CD4-positive, alpha-beta T cell treated with Interleukin-17A for 1 hour (primary cell): ENCODE measurements around the gene NOL9.

Source experiments
- DNase-seq: peaks from one replicate; pipeline ENCODE4 v3.0.0-alpha.2; 2020

The NOL9 gene

GRCh38 chr1:6519491-6519934 is 34.8 kb downstream of the NOL9 start:
- DNase-seq, result no peak

DNA sequence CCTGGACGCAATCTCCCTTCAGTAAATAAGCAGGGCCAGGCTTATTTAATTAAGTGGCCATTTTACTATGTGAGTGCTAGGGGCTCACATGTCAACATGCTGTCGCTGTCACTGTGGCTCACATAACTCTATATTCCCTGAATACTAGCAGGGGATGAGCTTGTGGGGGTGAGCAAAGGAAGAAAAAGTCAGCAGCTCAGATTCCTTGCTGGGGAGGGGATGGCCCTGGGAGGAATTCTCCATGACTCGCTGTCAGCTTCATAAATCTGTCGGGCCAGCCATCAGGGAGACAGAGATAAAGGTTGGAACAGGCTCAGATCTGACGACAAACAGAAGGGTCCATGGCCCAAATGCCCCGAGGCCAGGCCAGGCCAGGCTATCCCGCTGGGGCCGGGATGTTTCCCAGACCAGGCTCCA is 36.9 kb downstream of the NOL9 start:
- DNase-seq, result no peak

- DNase-seq, result no peak
Measured at GRCh38 chr1:6515771-6516170, 38.5 kb downstream of the NOL9 start.

DNA sequence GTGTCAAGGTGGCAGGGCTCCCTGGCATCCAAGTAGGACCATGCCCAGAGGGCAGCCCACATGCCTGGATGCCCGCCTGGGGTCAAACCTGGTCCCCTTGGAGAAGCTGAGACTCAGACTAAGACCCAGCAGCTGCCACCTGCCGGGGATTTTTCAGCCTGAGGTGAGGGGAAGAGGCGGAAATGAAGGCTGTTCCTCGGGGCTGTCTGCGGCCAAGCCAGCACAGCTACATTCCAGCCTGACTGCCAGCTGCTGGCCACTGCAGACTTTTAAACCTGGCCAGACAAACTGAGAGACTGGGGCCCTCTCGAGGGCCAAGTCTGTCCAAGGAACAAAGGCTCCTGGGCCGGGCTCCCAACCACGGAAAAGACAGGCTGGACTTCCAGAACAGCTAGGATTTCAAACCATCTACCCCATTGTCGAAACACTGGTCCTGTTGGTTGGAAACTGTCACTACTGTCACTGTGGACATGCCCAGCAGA is 41.0 kb downstream of the NOL9 start:
- no peak for DNase-seq

GRCh38 chr1:6512908-6513280 is 41.4 kb downstream of the NOL9 start:
- DNase-seq, result no peak

DNA sequence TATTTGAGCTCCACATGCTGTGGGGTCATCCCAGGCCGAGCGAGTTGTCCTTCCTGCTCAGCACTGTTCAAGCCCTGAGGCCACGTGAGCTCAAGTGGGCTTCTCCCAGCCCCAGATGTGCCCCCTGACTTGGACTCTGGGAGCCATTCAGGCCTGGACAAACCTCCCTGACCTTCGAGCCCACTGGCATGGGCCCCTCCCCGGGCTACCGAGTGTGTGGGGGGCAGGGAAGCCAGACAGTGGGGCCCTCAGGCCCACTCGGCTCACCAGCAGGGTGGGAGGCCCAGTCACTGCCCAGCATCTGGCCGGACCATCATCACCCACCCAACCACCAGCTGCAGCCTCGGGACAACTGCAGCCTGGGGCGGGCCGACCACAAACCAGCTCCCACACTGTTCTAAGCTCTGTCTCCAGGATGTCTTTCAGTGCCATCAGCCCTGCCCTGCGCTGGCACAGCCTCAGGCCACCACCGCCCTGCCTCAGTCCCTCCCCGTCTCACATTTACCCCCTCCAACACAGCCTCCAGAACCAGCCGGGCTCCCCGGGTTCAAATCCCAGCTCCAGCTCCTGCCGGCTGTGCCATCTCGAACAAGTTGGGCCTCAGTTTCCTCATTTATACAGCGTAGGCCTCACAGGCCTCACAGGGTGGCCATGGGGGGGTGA is 41.9 kb downstream of the NOL9 start:
- DNase-seq, result no peak

- no peak for DNase-seq
Measured at GRCh38 chr1:6511561-6512244, 42.6 kb downstream of the NOL9 start.

GRCh38 chr1:6511056-6511455 is 43.3 kb downstream of the NOL9 start:
- DNase-seq, result no peak

GRCh38 chr1:6510493-6510892 is 43.8 kb downstream of the NOL9 start:
- DNase-seq, result no peak

DNA sequence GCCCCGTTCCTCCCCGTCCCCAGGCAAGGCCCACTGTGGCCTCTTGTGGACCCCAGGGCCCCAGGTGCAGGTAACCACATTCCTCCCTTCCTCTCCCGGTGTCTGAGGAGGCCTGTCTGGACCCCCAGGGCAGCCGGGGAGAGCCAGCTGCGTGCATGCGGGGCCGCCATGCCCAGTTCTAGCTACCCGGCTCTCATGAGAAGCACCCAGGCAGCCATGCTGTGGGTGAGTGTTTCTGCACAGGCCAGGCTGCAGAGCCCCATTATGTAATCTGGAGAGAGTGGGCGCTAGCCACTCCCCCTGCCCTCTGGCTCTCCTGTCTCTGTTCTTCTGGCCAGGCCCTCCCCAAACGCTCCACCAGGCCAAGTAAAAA is 44.4 kb downstream of the NOL9 start:
- no peak for DNase-seq

GRCh38 chr1:6509220-6509918 is 44.9 kb downstream of the NOL9 start:
- DNase-seq, result no peak

DNA sequence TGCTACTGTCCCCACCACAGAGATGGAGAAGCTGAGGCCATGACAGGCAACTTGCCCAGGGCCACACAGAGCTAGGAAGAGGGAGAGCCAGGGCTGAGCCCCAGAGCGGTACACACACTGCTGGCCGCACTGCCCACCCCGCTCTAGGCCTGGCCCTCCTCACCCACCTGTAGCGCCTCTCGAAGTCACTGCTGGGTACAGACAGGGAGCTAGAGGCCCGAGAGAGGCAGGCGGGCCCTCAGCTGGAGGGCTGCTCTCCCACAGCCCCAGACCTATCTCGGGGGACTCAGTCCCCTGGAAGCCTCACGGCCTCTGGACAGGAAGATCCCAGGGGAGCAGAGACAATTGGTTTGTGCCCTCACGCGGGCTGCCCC is 45.5 kb downstream of the NOL9 start:
- DNase-seq, result no peak

DNA sequence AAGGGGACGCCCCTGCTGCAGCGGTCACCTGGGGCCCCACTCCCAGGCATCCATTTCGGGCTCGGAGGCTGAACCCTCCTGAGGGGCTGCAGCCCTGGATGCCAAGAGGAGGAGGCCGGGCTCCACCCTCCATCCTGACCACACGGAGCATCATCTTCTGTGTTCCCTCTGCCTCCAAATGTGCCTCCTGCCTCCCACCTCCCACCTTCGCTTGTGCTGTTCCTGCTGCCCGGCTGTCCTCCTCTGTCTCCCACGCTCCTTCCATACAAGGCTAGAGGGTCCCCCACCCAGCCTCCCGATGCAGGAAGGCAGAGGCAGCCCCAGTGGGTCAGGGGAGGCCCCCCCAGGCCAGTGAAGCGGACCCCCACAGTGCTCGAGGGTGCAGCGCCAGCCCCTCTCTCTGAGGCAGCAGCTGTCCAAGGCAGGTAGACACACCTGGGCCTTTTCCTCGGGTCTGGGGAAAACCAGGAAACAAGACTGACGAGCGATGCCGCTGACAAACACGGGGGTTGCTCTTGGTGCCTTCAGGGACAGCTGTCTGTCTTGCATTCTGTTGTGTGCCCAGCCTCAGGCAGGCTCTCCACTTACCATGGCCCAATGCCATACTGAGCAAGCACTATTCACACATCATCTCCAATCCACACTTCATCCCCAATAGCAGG is 46.0 kb downstream of the NOL9 start:
- no peak for DNase-seq

- no peak for DNase-seq
Measured at GRCh38 chr1:6507461-6507911, 46.8 kb downstream of the NOL9 start.

DNA sequence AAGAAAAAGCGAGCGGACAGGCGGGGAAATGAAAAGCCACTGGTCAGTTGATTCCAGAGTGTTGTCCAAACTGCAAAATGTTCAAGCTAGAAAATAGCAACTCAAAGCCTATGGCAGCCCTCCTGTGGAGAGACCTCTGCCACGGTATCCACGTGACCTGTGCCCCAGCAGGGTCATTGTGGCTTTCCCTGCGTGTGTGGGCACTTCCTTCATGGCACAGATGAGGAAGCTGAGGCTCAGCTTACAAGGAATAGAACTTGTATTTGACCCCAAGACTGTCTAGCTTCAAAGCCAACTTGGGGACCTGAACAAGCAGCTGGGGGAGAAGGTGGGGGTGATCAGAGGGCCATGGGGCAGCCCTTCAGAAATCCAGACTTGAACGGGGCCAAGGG is 47.3 kb downstream of the NOL9 start:
- DNase-seq, result no peak

- DNase-seq, result no peak
Measured at GRCh38 chr1:6506210-6507036, 47.9 kb downstream of the NOL9 start.

DNA sequence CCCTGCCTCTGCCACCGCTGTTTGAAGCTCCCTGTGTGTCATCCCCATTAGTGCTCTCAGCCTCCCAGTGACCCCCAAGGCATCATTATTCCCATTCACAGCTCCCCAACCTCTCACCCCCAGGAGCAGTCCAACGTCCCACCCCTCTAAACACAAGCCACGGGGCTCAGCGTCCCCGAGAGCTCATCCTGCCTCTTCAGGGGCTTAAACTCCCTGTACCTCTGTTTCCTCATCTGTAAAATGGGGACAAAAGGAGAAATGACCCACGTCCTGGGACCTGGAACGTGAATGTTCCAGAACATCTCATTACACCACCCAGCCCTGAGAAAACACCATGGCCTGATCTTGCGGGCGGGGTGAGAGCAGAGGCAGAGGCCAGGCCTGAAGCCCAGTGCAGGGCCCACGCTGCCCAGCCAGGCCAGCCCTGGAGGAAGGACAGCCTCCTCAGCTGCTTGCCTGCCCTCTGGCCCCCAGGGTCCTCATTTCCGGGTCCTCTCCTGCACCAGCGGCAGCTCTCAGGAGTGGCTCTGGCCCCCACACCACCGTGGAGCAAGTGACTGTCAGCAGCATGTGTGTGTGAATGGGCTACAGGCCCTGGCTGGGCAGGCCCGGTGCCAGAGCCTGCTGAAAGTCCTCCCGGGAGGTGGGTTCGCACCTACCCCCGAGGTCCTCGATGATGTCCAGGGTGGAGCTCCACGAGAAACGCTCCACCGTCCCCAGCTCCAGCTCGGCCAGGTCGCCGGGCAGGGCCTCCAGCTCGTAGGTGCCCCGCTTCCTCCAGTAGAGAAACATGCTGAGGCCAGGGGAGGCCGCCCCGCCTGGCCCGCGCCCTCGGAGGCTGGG is 48.7 kb downstream of the NOL9 start:
- DNase-seq, result no peak

DNA sequence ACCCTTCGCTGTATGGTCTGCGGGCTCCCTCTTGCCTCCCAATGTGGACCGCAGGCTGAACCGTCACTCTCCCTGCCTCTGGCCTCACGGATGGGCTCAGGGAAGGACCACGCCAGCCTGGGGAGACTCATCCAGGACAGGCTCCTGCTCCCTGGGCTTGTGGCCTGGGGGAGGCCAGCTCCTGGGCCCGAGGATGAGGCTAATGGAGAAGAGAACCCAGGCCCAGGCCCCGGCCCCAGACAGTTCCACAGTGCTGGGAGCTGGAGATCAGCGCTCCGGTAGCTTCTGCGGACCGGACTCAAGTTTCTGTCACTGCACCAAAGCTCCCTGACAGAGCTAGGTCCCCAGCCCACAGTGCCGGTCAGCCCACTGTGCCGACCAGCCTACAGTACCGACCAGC is 49.4 kb downstream of the NOL9 start:
- no peak for DNase-seq

DNA sequence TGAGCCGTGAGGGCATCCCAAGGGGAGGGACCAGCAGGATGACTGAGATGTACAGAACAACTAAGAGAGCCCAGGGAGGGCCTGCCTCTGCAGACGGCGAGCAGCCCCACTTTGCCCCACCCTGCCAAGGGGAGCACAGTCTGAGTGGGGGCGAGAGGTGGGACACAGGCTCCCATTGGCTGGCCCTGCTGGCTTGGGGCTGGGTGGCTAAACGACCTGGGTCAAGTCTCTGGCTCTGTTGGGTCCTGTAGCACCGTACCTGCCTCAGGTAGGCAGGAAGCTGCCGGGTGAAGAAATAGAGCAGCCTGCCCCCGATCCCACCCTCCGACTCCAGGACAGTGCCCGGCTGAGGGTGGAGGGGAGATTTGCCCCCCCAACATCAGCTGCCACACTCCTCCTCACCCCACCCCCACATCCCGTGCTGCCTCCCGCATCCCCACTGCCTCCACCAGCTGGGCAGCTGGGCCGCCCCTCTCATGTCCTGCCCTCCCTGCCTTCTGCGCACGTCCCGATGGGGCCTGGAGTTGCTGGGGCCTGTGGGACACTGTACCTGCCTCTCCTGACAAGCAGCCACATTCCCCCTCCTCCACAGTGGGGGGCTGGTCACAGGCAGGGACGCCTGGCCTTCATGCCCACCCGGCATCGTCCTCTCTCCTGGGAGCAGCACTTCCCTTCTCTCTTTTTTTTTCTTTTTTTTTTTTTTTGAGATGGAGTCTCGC is 50.3 kb downstream of the NOL9 start:
- DNase-seq, result no peak

DNA sequence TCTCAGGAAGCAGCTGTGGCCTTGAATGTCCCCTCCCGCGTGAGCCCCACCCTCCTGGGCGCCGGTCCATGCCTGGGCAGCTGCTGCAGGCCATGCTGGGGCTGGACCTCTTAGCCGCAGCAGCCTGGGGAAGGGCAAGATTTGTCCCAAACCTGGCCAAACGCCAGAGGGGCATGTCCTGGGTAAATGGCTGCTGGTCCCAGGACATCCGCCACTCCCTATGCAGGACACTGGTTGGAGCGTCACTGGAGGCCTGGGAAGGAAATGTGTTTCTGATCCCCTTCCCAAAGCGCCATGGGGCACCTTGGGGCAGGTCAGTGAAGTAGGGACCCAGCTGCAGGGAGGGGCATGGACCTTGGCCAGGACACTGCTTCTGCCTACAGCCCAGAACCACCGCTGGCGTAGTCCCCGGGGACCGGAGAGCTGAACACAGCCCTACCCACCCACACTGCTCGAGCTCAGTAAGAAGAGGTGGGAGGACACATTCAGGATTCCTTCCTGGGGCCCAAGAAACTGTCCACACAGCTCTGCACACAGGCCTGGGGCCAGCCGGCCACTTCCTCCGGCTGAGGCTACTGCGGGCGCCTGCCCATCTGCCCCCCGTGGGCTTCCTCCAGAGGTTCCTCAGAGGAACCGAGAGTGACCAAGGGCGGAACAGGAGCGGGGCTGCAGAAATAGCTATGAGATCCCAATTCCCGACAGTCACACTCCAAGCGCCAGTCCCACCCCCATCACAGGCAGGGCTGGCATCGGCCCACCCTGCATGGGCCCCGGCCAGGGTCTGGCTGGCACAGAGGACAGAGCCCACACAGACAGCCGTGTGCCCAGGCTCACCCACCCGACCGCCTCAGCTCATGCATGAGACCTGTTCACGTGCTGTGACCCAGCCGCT is 52.1 kb downstream of the NOL9 start:
- no peak for DNase-seq
